Measurements from ENCODE around the gene CMC2.

DNA sequence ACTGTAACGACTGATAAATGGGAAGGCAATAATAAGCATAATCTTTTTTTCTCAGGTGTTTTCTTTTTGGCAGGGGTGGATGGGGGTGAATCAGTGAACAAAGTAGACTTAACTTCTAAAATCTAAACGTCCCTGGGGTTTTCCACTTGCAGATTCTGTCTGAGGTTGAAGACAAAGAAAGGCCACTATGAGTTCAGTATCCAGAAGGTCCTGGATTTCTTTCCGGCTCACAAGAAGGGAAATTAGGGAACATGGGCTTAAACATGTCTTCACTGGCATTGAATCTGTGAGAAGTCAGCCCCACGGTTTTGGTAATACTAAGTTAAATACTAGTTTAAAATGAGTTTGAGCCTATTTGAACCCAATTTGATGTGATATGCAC is 67.8 kb downstream of the CMC2 start:
- TF ChIP-seq SPI1 (IDR thresholded peaks at IDR 0.05; ENCODE audit: low read depth, low read length): no peak
- TF ChIP-seq POLR2AphosphoS5 (IDR thresholded peaks at IDR 0.05; ENCODE audit: low read depth, low read length): no peak
- no peak for TF ChIP-seq TAF1 (IDR thresholded peaks at IDR 0.05; ENCODE audit: low read depth, low read length)
- no peak for TF ChIP-seq POLR2A (IDR thresholded peaks at IDR 0.05; ENCODE audit: low read depth, low read length)
- no peak for TF ChIP-seq PAX5 (IDR thresholded peaks at IDR 0.05; ENCODE audit: insufficient read depth, low read length, severe bottlenecking)
- TF ChIP-seq POU2F2 (IDR thresholded peaks at IDR 0.05; ENCODE audit: low read depth, low read length): no peak

All from GM12891 (cell line).